Subcutaneous adipose tissue (tissue), 4 donors: ENCODE data around the gene FARS2. TPM values are rescaled to one million over a fixed set of nuclear protein-coding genes. Genes with fewer than 3 reads are reported as not detected.

ENCODE experiments used
- CTCF ChIP-seq: fragments of 450-650 bp; IDR thresholded peaks from one replicate; pipeline ENCODE4 v1.5.1; 2016; ENCODE audit warnings: low read depth, mild to moderate bottlenecking, control low read depth, antibody characterized with exemption, moderate library complexity
- total RNA-seq, 4 donors: library from RNA; depleted of rRNA; stranded (reverse); fragments of >200 nt; gene quantifications; one replicate each; pipeline ENCODE4 v1.1.0, GENCODE V29; 2016

FARS2 gene
- total RNA-seq, 4 donors from 2014 or later, result 6.2 to 13.6 (median 11.3) TPM

DNA sequence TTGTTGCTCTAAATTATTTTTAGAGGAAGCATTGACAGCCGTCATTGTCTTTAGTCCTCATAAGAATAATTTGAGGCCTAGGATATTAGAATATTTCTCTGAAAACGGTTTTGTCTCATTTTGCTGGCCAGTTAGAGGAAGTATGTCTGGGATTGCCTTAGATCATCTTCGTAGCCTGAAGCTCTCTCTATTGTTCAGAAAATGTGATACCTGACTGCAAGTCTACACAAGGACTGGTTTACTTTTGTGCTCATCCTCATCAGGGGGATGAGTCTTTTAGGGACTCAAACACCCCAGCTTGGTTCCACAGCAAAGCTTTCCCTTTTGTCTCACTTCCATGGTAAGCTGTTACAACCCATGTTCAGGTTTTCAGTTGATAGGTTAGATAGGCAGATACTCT lies 141.8 kb downstream of the FARS2 start:
- TF ChIP-seq CTCF, result no peak

DNA sequence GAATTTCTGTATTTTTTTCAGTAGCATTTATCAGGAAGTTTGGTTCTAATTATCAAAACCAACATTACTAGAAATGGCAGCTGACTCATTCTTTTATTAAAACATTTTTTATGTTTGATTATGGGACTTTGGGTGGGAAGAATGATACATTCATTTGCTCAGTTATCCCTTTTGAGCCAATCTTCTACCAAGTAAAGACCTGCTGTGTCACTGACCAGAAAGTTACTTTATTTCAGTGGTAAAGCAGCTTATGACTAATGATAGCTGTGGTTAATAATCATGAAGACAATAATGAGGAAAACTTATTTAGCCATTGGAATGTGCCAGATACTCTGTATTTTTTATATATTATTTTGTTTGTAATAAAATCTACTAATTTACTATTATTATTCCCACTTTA lies 142.3 kb downstream of the FARS2 start:
- no peak for TF ChIP-seq CTCF

DNA sequence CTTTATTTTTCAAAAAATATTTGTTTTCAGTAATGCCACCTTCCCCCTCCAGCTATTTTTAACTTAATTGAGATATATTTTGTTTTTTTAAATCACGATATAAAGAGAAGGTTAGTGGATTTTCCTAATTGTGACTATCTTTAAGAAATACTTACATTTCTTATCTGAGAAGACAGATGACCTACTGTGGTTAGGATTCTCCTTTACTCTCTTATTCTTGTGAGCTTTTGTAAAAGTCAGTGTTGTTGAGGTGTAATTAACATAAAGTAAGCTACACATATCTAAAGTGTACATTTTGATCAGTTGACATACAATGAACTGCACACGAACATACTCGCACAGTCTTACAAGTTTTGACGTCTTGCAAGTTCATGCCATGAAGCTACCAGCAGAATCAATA lies 144.7 kb downstream of the FARS2 start:
- TF ChIP-seq CTCF, result no peak

DNA sequence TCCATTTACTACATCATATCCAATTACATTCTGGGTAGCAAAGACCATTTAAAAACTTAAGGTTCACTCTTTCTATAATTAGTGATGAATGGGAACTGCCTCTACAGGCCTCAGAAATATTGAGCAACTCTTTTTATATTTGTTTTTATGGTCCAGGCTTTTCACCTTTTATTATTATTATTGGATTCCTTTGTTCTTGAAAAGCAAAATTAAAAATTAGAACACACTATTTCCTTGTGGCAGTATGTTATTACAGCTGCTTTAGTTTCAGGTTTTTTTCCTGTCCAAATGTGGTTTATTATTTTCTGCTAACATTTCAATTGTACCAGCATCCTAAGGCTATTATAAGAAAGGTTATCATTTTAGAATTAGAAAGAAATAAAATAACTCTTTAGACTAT lies 150.1 kb downstream of the FARS2 start:
- no peak for TF ChIP-seq CTCF

GRCh38 chr6:5412017-5412416 lies 150.7 kb downstream of the FARS2 start:
- TF ChIP-seq CTCF, result no peak

GRCh38 chr6:5412663-5413062 lies 151.3 kb downstream of the FARS2 start:
- no peak for TF ChIP-seq CTCF

GRCh38 chr6:5416250-5416649 lies 154.9 kb downstream of the FARS2 start:
- TF ChIP-seq CTCF, result no peak
